NCI-H526 treated with DMSO at 0.1 percent for 48 hours (cell line): ENCODE results near the gene FBXL20.
"Not testable (repeated sequence)": the region's sequence is repeated elsewhere in the genome, so short reads cannot be mapped to it uniquely, and the experiment has no call there.

ENCODE experiments used
- DNase-seq: peaks from one replicate; lab custom pipeline; 2025; lab: John Stamatoyannopoulos, UW

The FBXL20 gene

GRCh38 chr17:39251997-39252396, 149.4 kb downstream of the FBXL20 start:
- no peak for DNase-seq

- DNase-seq = not testable (repeated sequence)
Measured at GRCh38 chr17:39250076-39250475, 151.3 kb downstream of the FBXL20 start.

GRCh38 chr17:39246274-39246673, 155.2 kb downstream of the FBXL20 start:
- DNase-seq = no peak

DNA sequence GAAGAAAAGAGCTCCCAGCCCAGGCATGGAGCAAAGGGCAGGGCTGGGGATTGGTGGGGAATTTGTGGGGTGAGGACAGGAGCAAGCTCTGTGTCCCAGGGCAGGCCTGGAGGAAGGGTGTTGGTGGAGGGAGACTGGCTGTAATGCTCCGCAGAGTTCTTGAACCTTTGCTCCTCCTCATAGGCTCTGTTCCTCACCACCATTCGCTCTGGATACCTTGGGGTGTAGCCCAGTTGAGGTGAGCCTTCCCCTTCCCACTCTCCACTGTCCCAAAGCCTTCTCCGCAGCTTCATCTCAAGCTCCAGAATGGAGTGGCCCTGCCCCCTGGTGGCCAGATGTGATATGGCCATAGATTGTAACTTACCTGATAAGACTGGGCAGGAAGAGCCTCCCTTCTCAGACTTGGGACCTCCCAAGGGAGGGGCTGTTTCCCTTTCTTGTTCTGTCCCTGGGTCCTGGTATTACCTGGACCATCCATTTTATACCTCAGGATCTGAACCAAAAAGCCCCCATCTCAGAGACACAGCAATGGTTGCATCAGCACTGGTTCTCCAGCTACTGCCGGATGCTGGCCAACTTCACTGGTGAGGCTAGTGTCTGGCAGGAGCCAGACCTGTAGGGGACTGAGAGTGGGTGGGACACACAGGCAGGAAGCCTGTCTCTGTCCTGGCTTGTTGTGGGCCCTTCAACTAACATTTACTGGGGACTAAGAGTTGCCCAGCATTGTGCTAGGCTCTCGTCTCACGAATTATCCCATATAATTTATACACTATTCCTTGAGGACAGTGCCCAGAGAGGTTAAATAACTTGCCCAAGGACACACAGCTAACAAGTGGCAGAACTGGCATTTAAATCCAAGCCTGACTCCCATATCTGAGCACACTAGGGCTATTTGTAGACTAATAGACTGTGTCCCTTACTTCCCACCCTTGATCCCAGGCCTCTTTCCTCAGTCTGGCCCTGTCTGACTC, 156.5 kb downstream of the FBXL20 start:
- DNase-seq = peak; percentile 49

GRCh38 chr17:39244016-39244599, 157.3 kb downstream of the FBXL20 start:
- no peak for DNase-seq

- no peak for DNase-seq
Measured at GRCh38 chr17:39243155-39243554, 158.3 kb downstream of the FBXL20 start.

GRCh38 chr17:39240631-39241030, 160.8 kb downstream of the FBXL20 start:
- no peak for DNase-seq

DNA sequence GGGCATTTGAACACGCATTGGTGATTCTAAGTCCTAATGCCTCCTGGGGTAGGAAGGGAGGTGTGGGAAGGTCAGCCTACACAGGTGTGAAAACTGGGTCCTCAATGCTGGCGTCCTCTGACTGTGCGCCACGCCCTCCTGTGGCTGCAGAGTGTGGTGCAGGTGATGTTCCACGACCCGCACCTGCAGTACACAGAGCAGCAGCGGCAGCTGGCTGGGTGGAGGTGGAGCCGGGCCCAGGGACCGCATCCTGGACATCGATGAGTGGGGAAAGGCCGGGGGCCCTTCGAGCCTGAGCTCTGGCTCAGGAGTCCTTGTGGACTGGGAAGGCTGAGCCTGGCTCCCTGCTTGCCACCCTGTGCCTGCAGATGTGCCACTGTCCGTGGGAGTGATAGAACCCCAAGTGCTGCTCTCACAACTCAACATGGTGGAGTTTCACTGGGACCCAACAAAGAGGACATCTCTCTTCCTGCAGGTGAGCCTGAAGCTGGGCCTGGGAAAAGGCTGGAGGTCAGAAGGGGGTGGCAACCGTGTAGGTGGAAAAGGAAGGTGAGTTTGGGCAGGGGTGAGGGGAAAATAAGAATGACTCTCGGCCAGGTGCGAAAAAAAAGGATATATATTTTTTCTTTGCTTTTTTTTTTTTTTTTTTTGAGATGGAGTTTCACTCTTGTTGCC, 161.6 kb downstream of the FBXL20 start:
- DNase-seq = peak; percentile 19

DNA sequence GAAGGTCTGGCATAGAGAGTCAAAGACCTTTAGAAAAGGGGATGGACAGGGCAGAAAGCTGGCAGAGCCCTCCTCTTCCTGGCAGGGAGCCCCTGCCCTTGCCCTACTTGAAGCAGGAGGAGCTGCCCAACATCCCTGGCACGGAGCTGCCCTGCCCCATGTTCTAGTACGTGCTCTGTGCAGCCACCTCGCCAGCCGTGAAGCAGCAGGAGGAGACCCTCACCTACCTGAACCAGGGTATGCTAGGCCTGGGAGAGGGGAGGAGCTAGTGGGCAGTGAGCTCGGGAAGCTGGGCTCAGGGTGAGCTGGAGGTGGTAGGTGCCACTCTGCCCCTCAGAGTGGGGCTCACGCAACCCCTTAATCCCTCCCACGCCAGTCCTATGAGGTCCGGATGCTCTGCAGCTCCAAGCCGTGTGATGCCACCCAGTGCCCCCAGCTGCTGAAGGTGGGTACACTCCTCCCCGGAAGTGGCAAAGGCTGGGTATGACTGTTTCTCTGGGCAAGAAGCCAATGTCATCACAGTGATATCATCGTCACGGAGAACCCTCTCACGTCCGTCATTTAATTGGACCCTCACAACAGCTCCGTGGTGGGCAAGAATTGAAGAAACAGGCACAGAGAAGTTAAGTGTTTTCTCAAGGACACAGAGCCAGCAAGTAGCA, 163.0 kb downstream of the FBXL20 start:
- DNase-seq = no peak

- no peak for DNase-seq
Measured at GRCh38 chr17:39237586-39237985, 163.8 kb downstream of the FBXL20 start.

DNA sequence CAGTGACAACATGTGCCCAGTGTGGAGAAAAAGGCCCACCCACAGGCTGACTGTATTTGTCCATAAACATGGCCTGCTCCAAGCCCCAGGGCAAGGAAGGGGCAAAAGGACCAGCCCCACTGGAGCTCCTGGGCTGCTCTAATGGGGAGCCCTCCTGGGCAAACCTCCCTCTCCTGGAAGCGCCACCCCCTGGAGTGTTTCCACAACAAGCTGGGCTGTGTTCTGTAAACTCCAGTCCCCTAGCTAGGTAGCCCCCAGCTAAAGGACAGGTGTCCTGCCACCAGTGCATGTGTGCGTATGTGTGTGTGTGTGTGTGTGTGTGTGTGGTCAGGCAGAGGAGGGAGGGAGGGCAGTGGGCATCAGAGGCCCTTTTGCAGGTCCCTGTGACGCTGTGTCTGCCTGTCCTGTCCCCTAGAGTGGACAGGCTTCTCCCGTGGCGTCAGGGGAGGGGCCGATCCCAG, 164.4 kb downstream of the FBXL20 start:
- no peak for DNase-seq

DNA sequence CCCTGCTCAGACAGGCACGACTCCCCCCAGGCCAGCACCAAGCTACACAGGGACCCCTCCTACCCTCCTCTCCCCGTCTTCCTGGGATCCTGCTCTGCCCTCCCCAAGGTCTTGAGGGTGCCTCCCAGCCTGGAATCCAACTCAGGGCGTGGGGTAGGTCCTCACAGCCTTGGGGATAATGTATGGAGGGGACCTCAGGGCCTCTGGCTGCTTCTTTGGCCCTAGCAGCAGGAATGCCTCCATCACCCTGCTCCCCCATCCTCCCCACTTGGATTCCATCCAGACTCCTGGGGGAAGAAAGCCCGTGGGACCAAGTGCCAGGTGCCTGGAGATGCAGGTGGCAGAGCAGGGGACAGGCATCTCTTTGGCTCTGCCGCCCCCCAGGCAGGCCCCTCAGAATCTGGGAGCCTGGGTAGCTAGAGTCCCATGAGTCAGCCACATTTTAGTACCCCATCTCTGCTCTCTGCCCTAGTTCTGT, 164.9 kb downstream of the FBXL20 start:
- DNase-seq = no peak

GRCh38 chr17:39235555-39236449, 165.6 kb downstream of the FBXL20 start:
- DNase-seq = no peak

DNA sequence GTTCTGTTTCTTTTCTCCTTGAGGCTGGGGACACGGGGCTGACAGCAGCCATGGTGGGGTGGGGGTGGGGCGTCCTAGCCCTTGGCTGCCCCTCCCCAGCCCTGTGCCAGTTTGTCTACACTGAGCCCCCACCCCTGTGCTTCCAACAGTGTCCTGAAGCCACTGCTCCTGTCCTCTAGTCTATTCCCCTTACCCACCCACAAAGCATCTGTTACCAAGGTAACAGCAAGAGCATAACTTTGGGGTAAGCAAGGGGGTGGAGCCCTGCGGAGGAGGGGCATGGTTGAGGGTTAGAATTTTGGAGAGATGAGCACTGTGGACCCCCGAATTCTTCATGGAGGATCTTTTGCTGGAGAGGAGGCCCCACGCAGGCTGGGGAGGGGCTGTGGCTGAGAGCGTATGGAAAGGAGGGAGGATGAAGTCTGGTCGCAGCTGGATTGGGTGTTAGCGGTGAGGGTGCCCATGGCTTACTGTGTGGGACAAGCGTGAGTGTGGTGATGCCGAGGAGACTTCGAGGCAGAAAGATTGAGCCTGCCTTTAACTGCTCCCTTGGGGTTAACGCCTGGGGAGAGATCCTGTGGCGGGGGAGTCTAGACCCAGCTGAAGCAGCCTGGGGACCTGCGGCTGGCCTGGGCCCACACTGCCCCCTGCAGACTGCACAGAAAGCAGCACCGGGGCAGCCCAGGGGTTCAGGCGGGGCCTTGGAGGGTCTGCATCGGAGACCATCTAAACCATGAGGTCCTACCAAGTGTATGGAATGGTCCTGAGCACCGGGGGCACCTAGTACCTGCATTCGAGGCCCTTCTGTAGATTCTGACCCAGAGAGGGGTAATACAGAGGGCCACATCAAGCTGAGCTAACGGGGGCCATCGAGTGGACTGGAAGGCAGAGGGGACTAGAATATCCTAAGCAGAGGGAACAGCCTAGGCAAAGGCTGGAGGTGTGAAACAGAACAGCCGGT, 169.6 kb downstream of the FBXL20 start:
- DNase-seq = peak; percentile 43

- DNase-seq = no peak
Measured at GRCh38 chr17:39231091-39231561, 170.3 kb downstream of the FBXL20 start.

DNA sequence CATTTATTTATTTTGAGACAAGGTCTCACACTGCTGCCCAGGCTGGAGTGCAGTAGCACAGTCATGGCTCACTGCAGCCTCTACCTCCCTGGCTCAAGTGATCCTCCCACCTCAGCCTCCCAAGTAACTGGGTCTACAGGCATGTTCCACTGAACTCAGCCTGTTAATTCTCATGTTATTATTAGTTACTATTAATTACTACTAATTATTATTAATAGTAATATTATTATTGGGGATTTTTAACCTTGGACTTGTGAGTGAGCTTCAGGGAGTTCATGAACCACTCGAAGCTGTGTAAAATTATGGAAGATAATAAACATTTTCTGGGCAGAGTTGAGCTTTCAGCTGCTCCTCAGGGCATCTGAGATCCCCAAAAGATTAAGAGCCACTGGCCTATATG, 171.1 kb downstream of the FBXL20 start:
- DNase-seq = no peak

DNA sequence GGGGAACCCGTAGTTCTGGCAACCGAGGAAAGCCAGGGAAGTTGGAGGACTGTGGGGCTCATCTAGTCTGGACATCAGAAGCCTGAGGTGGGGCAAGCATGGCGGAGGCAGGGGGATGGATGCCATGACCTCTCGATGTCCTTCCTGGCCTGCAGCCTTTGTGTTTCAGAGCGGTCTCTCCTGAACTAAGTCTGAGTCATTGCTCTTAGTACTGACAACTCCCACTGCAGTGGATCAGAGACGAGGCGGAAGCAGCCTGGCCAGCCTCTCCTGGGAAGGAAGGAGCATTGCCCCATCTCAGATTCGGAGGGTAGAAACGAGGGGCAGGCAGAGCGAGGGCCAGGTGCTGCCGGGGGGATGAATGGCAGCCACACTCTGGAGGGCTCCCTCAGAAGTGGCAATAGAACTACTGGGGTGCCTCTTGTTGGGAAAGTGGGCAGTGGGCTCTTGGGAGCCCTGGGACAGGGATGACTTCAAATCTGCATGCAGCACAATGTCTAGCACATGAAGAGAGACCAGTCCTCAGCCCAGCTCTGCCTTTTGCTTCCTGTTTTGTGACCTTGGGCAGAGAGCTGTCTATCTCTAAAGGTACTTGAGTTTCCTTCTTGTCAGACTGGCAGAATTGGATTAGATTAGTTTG, 172.0 kb downstream of the FBXL20 start:
- no peak for DNase-seq

DNA sequence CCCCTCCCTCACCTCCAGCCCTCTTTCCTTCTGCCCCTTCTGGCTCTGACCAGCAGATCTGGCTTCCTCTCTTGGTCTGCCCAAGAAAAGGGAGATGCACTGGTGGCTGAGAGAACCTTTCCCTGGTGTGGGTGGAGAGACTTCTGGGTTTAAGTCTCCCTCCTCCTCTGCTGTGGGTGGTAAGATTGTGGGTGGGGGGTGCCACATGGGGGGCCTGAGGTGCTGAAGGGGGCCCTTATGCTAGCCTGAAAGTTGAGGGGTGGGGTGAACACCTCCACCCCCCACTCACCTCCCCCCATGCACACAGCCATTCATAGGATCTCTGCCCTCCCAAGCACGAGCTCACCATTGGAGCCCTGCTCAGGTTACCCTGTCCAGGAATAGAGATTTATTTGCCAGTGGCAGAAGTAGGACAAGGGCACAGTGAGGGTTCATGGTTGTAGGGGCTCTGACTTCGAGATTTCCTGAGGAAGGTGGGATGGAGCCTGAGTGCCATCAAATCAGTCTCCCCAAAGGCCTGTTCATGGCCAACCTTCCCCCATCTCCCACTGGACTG, 174.0 kb downstream of the FBXL20 start:
- no peak for DNase-seq
